ENCODE data around the gene FAM118B.
"Not testable (repeated sequence)": the region's sequence is repeated elsewhere in the genome, so short reads cannot be mapped to it uniquely, and the experiment has no call there.

FAM118B gene

DNA sequence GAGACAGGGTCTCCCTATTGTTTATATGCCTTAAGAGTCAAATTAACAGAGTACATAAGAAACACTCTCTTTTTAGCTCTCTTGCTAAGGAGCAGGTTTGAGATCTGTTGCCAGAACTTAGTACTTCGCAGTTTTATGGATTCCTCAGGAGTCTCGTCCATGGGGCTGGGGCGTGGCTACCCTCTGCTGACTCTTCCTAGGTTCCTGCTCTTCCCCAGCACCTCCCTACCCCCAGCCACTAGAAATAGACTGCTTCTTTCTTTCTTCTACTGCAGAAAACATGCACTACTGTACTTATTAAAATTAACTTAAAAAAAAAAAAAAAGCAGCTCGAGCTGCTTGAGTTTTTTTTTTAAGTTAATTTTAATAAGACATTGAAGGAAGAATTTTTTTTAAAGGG lies 8.0 kb downstream of the FAM118B start:
- H3K4me1 ChIP-seq (ENCODE audit: insufficient read depth, low read length): no peaks in the 10 kb centered on the region
- H3K9me3 ChIP-seq (ENCODE audit: control insufficient read depth, insufficient read depth, low read length): no peaks in the 10 kb centered on the region
- no peaks in the 10 kb centered on the region for H3K36me3 ChIP-seq (ENCODE audit: insufficient read depth, low read length)
- no peak overlapping the region for H3K9ac ChIP-seq (ENCODE audit: low read depth, low read length)

DNA sequence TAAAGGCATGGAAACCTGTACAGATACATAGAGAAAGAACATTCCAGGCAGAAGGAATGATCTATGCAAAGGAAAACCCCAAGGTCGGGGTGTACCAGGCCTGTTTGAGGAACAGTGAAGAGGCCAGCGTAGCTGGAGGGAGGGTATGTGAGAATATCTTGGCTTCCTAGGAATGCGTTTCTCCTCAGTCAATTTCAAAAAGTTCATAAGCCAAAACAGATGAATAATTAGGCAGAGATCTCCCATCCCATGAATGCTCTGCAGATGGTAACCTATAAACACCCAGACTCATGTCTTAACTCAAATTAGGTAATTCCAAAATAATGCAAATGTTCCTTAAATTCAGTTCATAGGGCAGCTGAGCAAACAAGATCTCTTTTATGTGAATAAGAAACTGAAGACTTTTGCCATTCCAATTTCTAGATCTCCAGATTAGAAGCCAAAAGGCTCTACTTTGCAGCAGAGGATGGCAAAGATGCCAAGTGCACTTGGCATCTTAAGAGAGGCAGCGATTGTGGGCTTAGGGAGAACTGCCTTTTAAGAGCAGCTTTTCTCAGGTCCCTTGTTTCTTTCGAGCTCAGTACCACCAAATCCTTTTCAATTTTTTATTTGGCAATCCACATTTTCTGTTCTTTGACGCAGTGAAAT lies 13.2 kb downstream of the FAM118B start:
- Histone ChIP-seq H3K4me1 (ENCODE audit: insufficient read depth, low read length) (no peaks in the 10 kb centered on the region), H3K36me3 (ENCODE audit: insufficient read depth, low read length) (no peaks in the 10 kb centered on the region; the same call in 1 of the 2 replicates), H3K9me3 (ENCODE audit: control insufficient read depth, insufficient read depth, low read length) (peaks cover 6% of the 10 kb centered on the region), H3K9ac (ENCODE audit: low read depth, low read length) (no peak overlapping the region)

GRCh38 chr11:126225295-126225665 lies 13.7 kb downstream of the FAM118B start:
- Histone ChIP-seq H3K9ac (ENCODE audit: low read depth, low read length) (no peak overlapping the region), H3K36me3 (ENCODE audit: insufficient read depth, low read length) (no peaks in the 10 kb centered on the region; the same call in 1 of the 2 replicates), H3K4me1 (ENCODE audit: insufficient read depth, low read length) (no peaks in the 10 kb centered on the region), H3K9me3 (ENCODE audit: control insufficient read depth, insufficient read depth, low read length) (peaks cover 6% of the 10 kb centered on the region)

DNA sequence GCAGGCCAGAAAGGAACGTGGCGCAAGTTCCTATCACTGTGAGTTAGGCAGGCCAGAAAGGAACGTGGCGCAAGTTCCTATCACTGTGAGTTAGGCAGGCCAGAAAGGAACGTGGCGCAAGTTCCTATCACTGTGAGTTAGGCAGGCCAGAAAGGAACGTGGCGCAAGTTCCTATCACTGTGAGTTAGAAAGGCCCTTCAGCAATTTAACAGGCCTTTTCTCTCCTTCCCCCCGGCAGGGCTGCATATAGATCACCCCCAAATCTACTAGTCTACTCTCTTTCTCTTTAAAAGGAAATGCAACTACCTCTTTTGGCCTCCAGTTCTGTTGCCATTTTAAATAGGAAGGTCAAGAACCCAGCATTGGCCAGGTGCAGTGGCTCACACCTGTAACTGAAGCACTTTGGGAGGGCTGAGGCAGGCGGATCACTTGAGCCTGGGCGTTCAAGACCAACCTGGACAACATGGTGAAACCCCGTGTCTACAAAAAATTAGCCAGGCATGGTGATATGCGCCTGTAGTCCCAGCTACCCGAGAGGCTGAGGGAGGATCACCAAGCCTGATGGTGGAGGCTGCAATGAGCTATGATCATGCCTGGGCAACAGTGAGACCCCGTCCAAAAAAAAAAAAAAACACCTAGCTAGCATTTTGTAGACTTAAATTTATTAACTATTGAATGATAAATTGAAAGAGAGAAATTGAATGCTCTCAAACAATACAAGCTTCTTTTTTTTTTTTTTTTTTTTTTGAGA lies 14.9 kb downstream of the FAM118B start:
- H3K4me1 ChIP-seq (ENCODE audit: insufficient read depth, low read length): no peaks in the 10 kb centered on the region
- H3K9ac ChIP-seq (ENCODE audit: low read depth, low read length): no peak overlapping the region
- no peaks in the 10 kb centered on the region; the same call in 1 of the 2 replicates for H3K36me3 ChIP-seq (ENCODE audit: insufficient read depth, low read length)
- peaks cover 6% of the 10 kb centered on the region for H3K9me3 ChIP-seq (ENCODE audit: control insufficient read depth, insufficient read depth, low read length)

GRCh38 chr11:126229858-126230540 lies 18.4 kb downstream of the FAM118B start:
- H3K9me3 ChIP-seq (ENCODE audit: control insufficient read depth, insufficient read depth, low read length): peaks cover 6% of the 10 kb centered on the region
- no peaks in the 10 kb centered on the region for H3K4me1 ChIP-seq (ENCODE audit: insufficient read depth, low read length)
- H3K36me3 ChIP-seq (ENCODE audit: insufficient read depth, low read length): peaks cover 4% of the 10 kb centered on the region; the same call in 1 of the 2 replicates
- no peak overlapping the region for H3K9ac ChIP-seq (ENCODE audit: low read depth, low read length)

DNA sequence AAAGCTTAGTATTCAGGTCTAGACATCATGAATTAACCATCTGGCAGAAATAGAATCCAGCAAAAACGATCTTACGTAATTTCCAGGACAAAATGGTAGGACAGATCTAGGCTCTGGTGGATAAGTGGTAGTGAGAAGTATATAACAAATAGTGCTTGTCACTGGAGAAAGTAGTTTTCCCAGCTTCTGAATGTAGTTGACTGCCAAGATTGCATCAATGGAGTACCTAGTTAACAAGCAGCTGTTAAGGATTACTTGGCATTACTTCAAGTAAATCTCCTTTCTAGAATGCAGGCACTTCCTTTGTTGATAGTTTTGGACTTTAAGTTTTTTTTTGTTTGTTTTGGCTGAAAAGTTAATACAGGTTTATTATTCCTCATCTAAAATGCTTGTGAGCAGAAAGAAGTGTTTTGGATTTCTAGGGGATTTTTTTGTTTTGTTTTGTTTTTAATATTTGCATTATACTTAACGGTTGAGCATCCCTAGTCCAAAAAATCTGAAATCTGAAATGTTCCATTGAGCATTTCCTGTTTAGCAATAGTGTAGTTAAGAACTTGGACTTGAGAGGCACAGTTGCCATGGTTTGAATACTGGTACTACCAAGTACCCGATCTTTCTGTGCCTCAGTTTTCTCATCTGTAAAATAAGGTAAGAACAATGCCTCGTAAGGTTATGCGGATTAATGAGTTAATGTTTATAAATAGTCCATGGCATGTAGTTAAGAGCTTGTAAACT lies 20.3 kb downstream of the FAM118B start:
- Histone ChIP-seq H3K36me3 (ENCODE audit: insufficient read depth, low read length) (peaks cover 4% of the 10 kb centered on the region), H3K9ac (ENCODE audit: low read depth, low read length) (no peak overlapping the region), H3K4me1 (ENCODE audit: insufficient read depth, low read length) (no peaks in the 10 kb centered on the region), H3K9me3 (ENCODE audit: control insufficient read depth, insufficient read depth, low read length) (no peaks in the 10 kb centered on the region)

GRCh38 chr11:126232683-126233082 lies 21.1 kb downstream of the FAM118B start:
- Histone ChIP-seq H3K9ac (ENCODE audit: low read depth, low read length) (no peak overlapping the region), H3K4me1 (ENCODE audit: insufficient read depth, low read length) (no peaks in the 10 kb centered on the region), H3K36me3 (ENCODE audit: insufficient read depth, low read length) (peaks cover 4% of the 10 kb centered on the region), H3K9me3 (ENCODE audit: control insufficient read depth, insufficient read depth, low read length) (no peaks in the 10 kb centered on the region)

DNA sequence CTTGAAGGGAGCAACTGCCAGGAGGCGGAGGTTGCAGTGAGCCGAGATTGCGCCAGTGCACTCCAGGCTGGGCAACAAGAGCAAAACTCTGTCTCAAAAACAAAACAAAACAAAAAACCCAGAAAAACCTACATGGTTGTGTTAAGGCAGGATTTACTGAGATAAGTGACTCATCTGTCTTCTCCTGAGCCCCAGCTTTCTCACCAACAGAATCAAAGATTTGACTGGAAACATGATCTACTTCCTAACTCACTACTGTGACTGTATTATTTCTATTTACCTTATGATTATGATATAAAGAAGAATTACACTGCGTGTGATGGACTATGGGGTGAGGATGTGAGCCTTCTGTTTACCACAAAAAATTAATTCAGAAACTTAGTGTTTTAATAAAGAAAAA lies 21.8 kb downstream of the FAM118B start:
- H3K9me3 ChIP-seq (ENCODE audit: control insufficient read depth, insufficient read depth, low read length): no peaks in the 10 kb centered on the region
- H3K4me1 ChIP-seq (ENCODE audit: insufficient read depth, low read length): no peaks in the 10 kb centered on the region
- no peak overlapping the region for H3K9ac ChIP-seq (ENCODE audit: low read depth, low read length)
- H3K36me3 ChIP-seq (ENCODE audit: insufficient read depth, low read length): peaks cover 4% of the 10 kb centered on the region

DNA sequence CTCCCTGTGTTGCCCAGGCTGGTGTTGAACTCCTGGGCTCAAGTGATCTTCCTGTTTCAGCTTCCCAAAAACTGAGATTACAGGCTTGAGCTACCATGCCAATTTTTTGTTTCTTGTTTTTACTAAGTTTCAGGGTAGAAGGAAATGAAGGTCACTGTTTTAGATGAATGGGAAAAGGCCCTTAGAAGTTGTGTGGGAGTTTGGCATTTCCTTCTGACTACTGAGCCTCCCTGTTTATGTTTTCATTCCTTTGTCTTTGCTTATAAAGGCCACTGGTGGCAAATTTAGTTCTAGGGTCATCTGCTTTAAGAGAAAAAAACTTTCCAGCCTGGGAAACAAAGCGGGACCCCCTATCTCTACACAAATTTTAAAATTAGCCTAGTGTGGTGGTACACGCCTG lies 35.1 kb downstream of the FAM118B start:
- peaks cover 6% of the 10 kb centered on the region for H3K36me3 ChIP-seq (ENCODE audit: insufficient read depth, low read length)
- H3K9ac ChIP-seq (ENCODE audit: low read depth, low read length): no peak overlapping the region
- H3K4me1 ChIP-seq (ENCODE audit: insufficient read depth, low read length): no peaks in the 10 kb centered on the region
- H3K9me3 ChIP-seq (ENCODE audit: control insufficient read depth, insufficient read depth, low read length): no peaks in the 10 kb centered on the region

DNA sequence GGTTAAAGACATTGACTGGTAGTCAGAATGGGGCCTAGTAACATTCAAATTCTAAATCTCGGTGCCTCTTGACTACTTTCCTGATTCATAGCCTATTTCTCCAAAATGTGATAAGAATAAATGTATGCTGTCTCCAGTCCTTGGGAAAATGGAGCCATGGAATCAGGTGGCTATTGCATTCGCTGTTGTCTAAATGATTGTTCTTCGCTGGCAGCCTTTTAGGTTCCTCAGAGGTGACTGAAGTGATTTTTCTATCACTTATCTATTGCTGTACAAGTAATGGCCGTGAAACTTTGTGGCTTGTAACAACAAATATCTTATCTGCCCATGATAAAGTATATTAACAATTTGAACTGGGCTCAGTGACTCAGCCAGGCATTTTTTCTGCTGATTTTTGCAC lies 41.7 kb downstream of the FAM118B start:
- Histone ChIP-seq H3K9ac (ENCODE audit: low read depth, low read length) (no peak overlapping the region), H3K9me3 (ENCODE audit: control insufficient read depth, insufficient read depth, low read length) (no peaks in the 10 kb centered on the region), H3K4me1 (ENCODE audit: insufficient read depth, low read length) (no peaks in the 10 kb centered on the region), H3K36me3 (ENCODE audit: insufficient read depth, low read length) (peaks cover 5% of the 10 kb centered on the region)

DNA sequence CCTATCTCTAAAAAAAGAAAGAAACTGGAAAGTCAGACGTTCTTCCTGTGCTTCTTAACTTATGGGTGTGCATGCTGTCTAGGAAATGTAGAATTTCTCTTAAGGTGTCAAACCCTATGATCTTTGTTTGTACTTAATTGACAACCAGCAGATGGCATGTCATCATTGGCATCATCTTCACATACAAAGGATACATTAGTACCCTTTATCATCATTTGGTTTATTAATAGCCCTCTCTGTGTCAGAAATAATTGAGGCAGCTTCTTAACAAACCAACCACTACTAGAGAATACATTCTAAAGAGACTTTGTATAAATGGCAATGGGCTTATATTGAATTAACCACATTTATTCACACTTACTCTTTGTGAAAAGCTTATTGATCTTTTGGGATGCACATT lies 43.2 kb downstream of the FAM118B start:
- no peak overlapping the region for H3K9ac ChIP-seq (ENCODE audit: low read depth, low read length)
- H3K9me3 ChIP-seq (ENCODE audit: control insufficient read depth, insufficient read depth, low read length): no peaks in the 10 kb centered on the region
- no peaks in the 10 kb centered on the region for H3K4me1 ChIP-seq (ENCODE audit: insufficient read depth, low read length)
- H3K36me3 ChIP-seq (ENCODE audit: insufficient read depth, low read length): peaks cover 8% of the 10 kb centered on the region

- not testable (repeated sequence) for H3K4me1 ChIP-seq (ENCODE audit: insufficient read depth, low read length); H3K9ac ChIP-seq (ENCODE audit: low read depth, low read length); H3K36me3 ChIP-seq (ENCODE audit: insufficient read depth, low read length); H3K9me3 ChIP-seq (ENCODE audit: control insufficient read depth, insufficient read depth, low read length)
These were observed 43.9 kb downstream of the FAM118B start for GRCh38 chr11:126255507-126255906.

- no peaks in the 10 kb centered on the region for H3K9me3 ChIP-seq (ENCODE audit: control insufficient read depth, insufficient read depth, low read length)
- no peaks in the 10 kb centered on the region for H3K4me1 ChIP-seq (ENCODE audit: insufficient read depth, low read length)
- H3K9ac ChIP-seq (ENCODE audit: low read depth, low read length): no peak overlapping the region
- peaks cover 8% of the 10 kb centered on the region for H3K36me3 ChIP-seq (ENCODE audit: insufficient read depth, low read length)
These were observed 44.6 kb downstream of the FAM118B start for GRCh38 chr11:126256216-126256615.

DNA sequence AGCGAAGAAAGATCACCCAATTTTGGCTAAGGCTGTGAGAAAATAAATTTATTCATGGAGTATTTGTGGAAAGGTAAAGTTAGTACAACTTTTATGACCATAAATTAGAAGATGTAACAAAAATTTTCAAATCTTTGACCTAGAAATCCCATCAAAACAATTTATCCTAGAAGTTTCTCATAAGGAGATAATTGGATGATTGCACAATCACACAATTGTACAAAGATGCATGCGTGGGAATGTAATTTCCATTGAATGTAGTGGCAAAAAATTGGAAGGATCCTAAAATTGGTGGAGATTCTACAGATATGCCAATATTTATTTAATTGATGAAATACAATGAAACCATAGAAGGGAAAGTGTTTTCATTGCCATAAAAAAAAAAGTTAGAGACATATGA lies 45.6 kb downstream of the FAM118B start:
- H3K9ac ChIP-seq (ENCODE audit: low read depth, low read length): no peak overlapping the region
- H3K9me3 ChIP-seq (ENCODE audit: control insufficient read depth, insufficient read depth, low read length): no peaks in the 10 kb centered on the region
- peaks cover 9% of the 10 kb centered on the region for H3K36me3 ChIP-seq (ENCODE audit: insufficient read depth, low read length)

More for the DNA sequence above, 45.6 kb downstream of the FAM118B start:
- H3K4me1 ChIP-seq (ENCODE audit: insufficient read depth, low read length): no peaks in the 10 kb centered on the region
